GM21786 (cell line): ENCODE results near the gene CFAP69.
"Not testable (repeated sequence)": the region's sequence is repeated elsewhere in the genome, so short reads cannot be mapped to it uniquely, and the experiment has no call there.

ENCODE experiments used
- ATAC-seq: cut with Tn5 transposase; IDR thresholded peaks from one replicate; pipeline ENCODE4 v1.9.1; 2021; ENCODE audit not compliant: unreplicated experiment

Gene CFAP69

DNA sequence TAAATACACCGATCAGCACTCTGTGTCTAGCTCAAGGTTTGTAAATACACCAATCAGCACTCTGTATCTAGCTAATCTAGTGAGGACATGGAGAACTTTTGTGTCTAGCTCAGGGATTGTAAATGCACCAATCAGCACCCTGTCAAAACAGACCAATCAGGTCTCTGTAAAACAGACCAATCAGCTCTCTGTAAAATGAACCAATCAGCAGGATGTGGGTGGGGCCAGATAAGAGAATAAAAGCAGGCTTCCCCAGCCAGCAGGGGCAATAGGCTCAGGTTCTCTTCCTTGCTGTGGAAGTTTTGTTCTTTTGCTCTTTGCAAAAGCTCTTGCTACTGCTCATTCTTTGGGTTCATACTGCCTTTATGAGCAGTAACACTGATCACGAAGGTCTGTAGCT lies 90.0 kb downstream of the CFAP69 start:
- ATAC-seq, result not testable (repeated sequence)

DNA sequence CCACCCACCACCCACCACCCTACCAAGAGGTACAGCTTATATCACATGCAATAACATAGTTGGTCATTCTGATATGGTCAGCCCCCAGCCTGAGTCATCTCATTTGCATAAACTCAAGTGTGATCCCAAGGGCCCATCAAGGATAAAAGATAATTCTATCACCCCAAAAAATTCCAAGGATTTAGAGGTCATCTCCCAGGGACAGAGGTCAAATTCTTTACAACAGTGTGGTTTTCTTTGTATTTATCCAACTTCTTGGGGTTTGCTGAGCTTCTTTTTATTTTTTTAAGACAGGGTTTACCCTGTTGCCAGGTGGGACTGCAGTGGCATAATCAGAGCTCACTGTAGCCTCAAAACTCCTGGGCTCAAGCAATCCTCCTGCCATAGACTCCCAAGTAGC lies 92.1 kb downstream of the CFAP69 start:
- ATAC-seq, result no peak

GRCh38 chr7:90345016-90345415 lies 100.0 kb downstream of the CFAP69 start:
- ATAC-seq, result no peak

GRCh38 chr7:90345595-90346335 lies 100.8 kb downstream of the CFAP69 start:
- peak; percentile 7 for ATAC-seq

DNA sequence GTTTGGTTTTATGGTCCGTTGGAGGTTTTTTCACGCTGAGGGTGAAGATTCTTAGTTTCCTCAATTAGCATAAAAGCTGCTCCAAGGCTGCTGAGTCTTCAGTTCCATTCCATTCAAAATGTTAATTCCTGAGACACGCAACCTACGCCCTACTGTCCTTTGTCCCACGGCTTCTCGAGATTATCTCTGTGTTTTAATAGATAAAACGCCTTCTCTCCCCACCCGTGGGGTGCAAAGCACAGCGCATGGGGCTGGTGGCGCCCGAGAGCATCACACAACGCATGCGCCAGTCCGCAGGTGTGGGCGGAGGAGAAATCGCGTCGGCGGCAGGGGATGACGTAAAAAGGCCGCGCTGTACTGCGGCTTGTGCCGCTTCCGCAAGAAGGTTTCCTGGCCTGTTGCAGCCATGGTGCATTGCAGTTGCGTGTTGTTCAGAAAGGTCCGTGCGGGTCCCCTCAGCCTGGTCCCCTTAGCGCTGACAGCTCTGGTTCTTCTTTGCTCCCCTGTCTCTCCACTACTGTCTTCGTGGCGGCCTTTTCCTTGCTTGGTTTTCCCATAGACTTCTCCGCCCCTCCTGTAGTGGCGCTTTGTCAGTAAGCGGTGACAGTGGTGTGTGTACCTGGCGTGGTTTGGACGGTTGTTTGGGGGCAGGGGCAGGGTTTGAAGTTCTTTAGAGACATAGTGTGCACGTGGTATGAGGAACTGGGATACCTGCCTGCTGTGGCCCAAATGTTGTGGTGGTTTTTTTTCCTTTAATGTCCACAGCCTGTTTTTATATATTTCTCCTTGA lies 101.6 kb downstream of the CFAP69 start, which contains the start of gene GTPBP10:
GTPBP10 (plus strand) TSS at position 381 of the 790 bp plus-strand sequence; CDS start at position 407, 26 bp downstream.
- peak; percentile 97 for ATAC-seq

GRCh38 chr7:90347759-90348158 lies 102.8 kb downstream of the CFAP69 start:
- ATAC-seq, result no peak

GRCh38 chr7:90349305-90349704 lies 104.3 kb downstream of the CFAP69 start:
- ATAC-seq, result no peak

DNA sequence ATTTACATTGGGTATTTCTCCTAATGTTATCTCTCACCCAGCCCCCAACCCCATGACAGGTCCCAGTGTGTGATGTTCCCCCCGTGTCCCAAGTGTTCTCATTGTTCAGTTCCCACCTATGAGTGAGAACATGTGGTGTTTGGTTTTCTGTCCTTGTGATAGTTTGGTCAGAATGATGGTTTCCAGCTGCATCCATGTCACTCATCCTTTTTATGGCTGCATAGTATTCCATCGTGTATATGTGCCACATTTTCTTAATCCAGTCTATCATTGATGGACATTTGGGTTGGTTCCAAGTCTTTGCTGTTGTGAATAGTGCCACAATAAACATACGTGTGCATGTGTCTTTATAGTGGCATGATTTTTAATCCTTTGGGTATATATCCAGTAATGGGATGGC lies 105.1 kb downstream of the CFAP69 start:
- not testable (repeated sequence) for ATAC-seq

DNA sequence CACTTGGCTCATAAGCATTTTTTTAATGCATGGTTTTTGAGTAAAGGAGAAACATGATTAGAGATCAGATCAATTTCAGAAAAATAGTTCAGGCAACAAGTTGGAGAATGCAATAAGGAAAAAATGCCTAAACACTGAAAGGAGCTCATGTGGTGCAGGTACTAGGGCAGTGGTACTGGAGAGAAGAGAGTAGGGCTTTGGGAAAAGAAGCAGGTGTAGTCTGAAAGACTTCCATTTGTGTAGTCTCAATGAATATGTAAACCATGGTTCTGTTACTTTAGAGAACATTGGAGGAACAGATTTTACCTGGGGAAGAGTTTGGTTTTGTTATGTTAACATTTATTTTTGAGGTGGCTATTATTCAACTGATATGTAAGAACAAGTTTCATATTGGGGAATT lies 107.0 kb downstream of the CFAP69 start:
- no peak for ATAC-seq
